Measurements from ENCODE around the gene RIMS4. TPM values are rescaled to one million over a fixed set of nuclear protein-coding genes. Genes with fewer than 3 reads are reported as not detected.

RIMS4 gene
- total RNA-seq, 1 donor from 2014 or later: 0.05 TPM

DNA sequence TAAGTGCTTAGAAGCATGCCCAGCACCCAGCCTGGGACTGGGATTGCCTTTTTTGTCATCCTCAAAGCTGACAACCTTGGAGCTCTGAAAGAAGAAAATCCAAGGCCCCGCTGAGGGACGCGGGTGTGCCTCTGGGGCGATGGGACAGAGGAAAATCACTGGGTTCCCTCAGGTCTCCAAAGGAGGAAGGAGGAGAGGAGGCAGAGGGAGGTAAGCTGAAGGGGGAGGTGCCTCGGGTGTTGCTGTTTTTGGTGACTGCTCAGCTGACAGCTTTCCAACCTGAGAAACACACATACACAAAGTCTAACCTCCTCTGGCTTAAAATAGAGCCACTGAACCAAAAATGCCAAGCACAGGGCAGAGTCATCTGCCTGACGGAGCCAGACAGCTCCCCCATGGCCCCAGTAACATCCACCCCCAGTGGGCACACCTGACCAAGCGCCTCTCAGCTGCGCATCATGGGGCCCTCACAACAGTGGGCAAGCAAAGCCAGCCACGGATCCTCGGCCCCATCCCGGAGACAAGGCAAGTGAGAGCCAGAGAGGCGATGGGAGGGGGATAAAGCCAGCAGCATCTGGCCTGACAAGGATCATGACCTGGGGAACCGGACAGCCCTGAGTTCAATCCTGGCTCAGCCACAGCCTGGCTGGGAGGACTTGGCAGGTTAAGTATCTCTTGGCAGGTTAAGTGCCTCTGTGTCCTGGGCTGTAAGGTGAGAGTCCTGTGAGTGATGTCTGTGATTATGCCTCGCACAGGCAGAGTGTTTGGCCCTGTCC, 67.9 kb downstream of the RIMS4 start:
- no peak for DNase-seq (ENCODE audit: low read depth)

DNA sequence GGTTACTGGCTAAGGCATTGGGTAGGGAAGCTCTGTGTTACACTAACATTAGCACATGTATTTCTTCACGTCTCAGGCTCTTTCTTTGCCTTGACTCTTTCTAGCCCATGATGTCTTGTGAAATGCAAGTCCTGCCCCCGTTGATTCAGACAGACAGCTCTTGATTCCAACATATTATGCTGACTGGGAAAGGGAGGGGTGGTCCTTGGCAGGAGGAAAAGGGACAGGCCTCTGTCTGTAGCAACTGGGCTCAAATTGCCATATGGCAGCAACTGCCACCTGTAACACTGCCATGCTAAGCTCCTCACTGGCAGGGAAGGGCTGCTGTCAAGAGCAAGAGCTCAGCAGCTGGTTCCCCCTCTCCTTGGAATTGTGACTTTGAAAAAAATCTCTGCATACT, 70.4 kb downstream of the RIMS4 start:
- no peak for DNase-seq (ENCODE audit: low read depth)

DNA sequence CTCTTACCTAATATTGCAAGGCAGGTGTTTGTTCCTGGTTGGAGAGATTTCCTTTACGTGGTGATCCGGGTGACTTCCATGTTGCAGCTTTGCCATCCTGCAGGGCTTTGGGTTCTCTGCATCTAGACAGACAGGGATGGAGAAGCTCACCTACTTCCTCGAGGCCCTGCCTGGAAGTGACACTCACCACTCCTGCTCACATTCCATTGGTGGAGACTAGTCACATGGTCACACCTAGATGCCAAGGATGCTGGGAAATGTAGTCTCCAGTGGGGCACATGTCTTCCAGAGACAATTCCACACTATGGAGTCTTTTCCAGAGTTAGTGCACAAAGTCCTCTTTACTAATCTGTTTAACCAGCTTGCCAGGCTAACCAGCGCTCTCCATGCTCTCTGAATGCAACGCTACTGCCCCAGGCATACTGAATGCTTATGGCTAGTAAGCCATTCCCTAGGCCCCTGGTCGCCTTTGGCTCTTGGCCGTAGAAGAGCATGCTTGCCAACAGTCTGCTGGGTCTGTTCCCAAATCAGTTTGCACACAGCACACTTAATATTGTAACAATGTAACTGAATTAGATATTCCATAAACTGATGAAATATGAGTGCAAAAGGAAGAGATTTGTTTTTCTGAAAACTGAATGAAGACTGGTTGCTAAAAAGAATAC, 71.4 kb downstream of the RIMS4 start:
- DNase-seq (ENCODE audit: low read depth): peak; percentile 75

DNA sequence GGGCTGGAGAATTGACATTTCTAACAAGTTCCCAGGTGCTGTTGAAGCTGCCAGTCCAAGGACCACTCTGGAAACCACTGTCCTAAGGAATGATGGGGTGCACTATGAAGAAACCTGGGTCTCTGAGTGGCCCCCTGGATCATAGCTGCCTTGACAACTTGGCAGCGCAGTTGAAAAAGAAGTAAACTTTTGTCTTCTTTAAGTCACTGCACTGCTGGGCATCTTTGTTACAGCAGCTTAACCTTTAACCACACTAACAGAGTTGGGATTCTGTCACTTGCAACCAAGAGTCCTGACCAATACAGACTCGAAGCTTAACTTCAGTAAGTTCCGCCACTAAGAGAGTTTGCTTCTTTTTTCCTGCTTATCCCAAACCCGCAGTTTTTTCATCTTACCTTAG, 73.2 kb downstream of the RIMS4 start:
- no peak for DNase-seq (ENCODE audit: low read depth)

DNA sequence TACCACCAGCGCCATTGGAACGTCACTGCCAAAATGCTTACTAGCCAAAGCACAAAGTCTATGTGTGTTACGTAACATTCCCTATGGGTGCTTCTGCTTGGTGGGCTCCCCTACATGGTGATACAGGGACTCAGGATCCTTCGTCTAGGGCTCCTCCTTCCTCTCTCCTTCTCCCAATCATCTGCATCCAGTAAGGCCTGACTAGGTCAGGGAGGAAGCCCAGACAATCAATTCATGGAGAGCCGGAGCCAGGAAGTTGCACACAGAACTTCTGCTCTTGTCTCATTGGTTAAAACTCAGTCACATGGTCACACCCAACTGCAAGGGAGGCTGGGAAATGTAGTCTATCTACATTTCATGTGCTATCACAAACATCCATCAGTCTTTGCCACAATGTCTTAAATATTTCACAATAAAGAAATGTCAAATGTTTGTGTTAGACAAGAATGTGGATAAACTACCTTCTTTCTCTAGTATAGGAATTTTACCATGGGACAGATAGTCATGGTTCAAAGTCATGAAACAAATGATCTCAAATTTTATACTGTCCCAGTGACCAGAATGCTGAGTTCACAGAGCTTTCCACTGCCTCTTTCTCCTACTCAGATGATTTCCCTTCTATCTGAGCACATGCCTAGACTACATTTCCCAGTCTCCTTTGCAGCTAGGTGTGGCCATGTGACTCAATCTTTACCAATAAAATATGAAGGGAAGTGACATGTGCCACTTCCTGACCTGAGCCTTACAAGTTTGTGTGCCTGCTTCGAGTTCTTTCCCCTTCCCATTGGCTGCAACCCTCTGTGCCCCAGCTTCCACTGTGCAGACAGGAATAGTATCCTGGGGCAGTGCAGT, 74.0 kb downstream of the RIMS4 start:
- DNase-seq (ENCODE audit: low read depth): peak; percentile 84

DNA sequence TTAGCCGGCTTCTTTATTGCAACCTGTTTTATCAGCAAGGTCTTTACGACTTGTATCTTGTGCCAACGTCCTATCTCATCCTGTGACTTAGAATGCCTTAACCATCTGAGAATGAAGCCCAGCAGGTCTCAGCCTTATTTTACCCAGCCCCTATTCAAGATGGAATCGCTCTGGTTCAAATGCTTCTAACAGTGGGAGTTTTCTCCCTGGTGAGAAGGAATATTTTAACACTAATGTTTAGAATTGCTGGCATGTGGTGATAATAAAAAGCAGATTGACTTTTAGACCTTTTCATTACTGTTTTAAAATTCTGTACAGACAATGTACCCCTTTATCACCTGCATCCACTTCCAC, 74.6 kb downstream of the RIMS4 start:
- no peak for DNase-seq (ENCODE audit: low read depth)

DNA sequence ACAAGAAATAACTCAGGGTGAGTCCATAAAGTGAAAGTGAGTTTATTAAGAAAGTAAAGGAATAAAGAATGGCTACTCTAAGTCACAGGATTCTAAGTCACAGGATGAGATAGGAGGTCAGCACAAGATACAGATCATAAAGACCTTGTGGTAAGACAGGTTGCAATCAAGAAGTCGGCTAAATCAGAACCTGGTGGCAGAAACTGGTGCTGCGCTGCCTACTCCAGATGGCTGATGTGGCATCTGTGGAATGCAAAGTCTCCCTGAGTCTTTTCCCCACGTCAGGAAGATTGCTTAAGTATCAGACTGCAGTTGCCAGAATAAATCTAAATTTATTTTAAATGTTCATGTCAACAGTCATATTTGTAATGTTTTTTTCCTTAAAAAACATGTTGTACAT, 75.4 kb downstream of the RIMS4 start:
- DNase-seq (ENCODE audit: low read depth): peak; percentile 69

DNA sequence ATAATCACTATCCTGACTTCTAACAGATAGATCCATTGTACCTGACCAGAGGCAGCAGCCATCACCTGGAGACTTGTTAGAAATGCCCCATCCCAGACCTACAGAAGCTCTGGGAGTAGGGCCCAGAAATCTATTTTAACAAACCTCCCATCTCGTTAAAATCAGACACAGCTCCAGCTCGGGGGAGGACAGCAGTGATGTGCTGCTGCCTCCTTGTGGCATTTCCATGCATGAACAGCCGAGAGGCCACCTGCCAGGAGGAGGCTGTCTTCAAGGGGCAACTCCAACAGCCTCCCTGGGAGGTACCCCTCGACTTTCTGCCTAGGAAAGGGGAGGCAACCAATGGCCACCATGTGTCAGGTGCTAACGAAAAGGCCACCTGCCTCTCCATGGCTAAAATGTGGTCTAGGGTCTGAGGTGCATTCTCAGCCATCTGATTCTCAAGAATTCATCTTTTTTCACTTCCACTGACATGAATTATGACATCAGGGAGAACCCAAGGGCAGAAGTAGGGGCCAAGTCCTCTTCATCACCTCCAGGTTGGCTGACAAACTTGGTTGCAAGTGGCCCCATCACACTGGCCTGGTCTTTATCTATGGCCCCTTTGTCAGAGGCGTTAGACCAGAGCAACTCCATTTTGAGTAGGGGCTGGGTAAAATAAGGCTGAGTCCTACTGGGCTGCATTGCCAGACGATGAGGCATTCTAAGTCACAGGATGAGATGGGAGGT, 76.8 kb downstream of the RIMS4 start:
- DNase-seq (ENCODE audit: low read depth): peak; percentile 42

DNA sequence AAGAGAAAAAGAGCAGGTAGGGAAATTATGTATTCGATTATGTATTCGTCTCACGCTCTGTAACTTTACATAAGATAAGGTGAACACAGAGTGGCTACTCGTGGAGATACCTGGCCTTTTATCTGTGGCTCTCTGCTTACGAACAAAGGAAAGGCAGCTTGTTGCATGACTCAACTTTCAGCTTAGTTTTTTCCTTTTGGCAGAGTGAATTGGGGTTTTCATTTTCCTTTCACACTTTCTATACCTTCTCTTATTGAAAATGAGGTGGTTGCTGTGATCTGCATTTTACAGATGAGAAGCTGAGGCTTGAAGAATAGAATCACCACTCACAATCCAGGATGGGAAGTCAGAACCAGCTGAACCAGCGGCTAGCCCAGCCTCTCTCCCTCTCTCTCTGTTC, 78.0 kb downstream of the RIMS4 start:
- DNase-seq (ENCODE audit: low read depth): no peak

DNA sequence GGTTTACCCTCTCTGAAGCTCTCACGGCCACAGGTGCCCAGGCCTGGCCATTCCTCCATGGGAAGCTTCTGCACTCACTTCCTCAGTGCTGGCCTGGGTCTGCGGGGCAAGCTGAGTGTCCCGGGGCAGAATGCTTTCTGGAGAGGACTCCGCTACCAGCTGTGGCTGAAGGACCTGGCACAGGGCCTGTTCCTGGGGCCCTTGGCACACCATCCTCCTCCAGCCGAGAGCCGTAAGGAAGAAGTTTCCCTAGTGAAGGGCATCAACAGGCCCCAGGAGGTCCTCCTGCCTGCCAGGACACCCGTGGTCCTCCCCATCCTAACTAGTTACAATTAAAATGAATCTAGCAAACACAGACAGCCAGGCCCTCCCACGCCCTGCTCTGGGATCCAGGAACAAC, 78.7 kb downstream of the RIMS4 start:
- DNase-seq (ENCODE audit: low read depth): no peak

DNA sequence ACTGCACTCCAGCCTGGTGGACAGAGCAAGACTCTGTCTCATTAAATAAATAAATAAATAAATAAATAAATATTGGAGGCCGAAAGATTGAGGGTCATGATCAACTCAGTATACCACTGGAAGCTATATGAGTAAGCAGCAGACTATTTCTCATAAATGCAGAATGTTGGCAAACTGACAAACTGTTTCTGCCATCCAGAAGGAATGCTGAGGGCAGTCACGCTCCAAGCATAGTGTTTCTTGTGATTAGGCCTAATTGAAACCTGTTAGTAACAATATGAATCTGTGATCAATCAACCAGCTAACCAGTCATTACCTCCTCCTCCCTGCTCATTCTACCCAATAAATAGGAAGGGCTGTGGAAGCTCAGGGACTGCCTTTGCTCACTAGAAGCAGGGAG, 79.9 kb downstream of the RIMS4 start:
- peak; percentile 99 for DNase-seq (ENCODE audit: low read depth)

DNA sequence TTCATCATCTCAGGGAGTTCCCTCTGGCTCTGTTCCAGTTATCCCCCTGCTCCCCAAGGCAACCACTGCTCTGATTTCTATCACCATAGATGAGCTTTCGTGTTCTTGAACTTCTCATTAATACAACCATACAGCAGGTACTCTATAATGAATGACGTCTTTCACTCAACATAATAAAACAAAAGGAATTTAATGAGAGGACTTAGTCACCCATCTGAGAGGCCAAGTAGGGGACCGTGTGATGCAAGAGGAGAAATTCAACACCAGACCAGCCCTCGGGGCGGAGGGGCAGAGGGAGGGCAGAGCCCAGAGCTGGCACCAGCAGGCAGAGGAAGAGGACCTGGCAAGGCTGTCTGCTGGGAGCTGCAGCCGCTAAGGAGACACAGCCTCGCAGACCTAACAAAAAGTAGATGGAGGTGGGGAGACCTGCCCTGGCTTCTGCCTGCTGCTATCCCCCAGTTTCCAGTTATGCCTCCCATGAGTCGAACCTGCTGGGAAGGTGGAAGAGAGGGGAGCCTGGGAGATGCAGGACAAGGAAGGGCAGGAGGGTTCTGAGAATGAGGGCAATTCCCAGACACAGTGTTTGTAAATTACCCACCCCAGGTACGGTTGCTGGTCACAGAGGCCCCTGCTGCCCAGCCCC, 81.4 kb downstream of the RIMS4 start:
- peak; percentile 98 for DNase-seq (ENCODE audit: low read depth)

DNA sequence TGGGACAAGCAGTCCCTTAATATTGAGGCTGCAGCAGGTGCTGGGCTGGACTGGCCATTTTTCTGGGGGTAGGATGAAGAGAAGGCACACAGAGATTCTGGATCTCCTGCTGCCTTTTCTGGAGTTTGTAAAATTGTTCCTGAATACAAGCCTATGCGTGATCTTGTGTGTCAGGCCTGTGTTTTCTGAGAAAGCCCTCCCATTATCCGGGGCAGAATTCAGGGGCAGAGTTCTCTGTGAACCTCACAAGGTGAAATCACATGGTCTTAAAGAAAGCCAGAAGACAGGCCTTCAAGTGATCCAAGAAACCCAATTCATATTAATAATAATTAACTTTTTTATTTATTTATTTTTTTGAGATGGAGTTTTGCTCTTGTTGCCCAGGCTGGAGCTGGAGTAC, 82.7 kb downstream of the RIMS4 start:
- no peak for DNase-seq (ENCODE audit: low read depth)

DNA sequence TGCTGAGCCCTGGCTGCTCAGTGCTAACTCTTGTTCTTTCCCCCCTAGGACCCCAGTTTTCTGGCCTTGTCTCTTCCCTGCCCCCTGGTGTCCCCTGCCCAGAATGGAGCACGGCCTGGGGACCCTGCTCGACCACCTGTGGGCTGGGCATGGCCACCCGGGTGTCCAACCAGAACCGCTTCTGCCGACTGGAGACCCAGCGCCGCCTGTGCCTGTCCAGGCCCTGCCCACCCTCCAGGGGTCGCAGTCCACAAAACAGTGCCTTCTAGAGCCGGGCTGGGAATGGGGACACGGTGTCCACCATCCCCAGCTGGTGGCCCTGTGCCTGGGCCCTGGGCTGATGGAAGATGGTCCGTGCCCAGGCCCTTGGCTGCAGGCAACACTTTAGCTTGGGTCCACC, 83.3 kb downstream of the RIMS4 start:
- DNase-seq (ENCODE audit: low read depth): no peak

DNA sequence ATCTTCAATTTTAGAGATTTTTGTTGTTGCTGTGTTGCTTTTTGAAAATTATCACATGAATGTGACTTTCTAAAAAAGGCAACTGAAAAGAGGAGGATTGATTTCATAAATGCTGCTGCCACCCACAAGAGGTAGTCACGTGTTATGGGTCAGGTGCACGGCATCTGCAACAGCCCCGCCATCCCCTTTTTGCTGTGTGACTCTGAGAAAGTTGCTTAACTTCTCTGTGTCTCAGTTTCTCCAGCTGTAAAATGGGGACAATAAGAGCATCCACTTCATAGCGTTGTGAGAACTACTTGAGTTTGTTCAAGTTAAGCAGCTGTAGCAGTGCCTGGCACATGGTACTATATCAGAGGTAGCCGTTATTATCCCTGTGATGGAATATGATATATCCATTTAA, 84.5 kb downstream of the RIMS4 start:
- no peak for DNase-seq (ENCODE audit: low read depth)

DNA sequence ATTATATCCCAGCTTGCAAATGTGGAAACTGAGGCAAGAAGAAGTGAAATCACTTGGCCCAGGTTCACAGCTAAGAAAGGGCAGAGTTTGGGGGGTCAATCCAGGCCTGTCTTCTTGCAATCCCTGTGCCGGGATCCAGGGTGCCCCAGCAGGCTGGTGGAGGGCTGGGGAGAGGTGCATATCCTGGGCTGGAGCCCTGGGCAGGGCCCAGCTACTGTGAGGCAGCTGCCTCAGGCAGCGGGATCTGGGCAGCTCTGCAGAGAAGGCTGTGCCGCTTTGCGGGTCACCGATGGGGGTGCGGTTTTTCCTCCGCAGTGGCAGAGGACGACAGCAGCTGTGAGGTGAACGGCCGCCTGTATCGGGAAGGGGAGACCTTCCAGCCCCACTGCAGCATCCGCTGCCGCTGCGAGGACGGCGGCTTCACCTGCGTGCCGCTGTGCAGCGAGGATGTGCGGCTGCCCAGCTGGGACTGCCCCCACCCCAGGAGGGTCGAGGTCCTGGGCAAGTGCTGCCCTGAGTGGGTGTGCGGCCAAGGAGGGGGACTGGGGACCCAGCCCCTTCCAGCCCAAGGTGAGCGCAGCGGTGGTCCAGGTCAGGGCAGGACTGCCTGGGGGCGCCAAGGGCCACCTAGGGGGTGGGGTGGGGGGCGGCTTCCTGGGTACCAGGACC, 85.8 kb downstream of the RIMS4 start:
- DNase-seq (ENCODE audit: low read depth): no peak

DNA sequence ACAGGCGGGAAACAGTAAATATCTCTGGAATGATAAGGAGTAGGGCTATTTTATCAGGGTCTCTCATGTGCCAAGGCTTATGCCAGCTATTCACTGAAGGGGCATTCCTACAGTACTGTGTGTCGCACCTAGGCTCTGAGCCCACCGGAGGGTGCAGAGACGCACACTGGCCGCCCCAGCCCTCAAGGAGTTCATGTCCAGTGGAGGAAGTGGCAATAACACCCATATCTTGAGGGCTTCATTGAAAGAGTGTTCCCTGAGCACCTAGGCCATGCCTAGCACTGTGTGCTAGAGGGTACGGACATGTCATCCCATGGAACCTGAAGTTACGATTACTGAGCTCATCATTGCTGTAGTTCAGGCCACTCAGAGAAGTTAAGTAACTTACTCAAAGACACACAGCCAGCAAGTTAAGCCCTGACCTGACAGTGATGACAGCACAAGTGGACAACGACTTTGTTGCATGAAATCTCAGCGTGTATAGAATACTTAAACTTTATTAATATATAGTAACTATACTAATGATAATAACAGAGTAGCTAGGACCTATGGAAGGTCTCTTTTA, 86.5 kb downstream of the RIMS4 start:
- no peak for DNase-seq (ENCODE audit: low read depth)

DNA sequence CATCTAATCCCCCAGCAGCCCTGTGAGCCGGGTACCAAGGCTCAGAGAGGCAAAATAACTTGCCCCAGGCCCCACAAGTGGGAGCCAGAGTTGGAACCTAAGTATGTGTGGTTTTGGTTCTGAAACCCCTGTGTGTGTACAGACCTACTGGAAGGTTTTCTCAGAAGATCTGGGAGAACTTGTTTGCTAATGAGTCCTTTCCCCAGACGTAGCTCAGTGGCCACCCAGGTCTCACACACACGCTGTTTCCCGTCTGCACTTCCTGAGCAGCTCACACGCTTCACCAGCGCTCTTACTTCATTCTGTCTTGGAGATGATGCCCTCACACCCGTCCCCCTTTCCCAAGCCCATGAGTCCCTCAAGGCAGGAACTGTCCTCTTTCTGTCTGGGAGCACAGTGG, 87.0 kb downstream of the RIMS4 start:
- DNase-seq (ENCODE audit: low read depth): no peak

DNA sequence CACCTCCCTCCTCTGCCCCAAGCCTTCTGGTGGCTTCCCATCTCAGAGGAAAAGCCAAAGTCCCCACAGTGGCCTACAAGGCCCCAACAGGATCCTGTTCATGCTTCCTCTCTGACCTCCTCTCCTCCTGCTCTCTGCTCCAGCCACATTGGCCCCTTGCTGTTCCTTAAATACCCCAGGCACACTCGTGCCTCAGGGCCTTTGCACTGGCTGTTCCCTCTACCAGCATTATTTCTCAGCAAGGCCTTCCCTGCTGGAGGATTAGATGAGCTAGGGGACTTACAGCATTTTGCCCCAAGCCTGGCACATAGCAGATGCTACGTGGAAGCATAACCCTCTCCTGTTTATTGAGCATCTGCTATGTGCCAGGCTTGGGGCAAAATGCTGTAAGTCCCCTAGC, 87.4 kb downstream of the RIMS4 start:
- DNase-seq (ENCODE audit: low read depth): no peak

DNA sequence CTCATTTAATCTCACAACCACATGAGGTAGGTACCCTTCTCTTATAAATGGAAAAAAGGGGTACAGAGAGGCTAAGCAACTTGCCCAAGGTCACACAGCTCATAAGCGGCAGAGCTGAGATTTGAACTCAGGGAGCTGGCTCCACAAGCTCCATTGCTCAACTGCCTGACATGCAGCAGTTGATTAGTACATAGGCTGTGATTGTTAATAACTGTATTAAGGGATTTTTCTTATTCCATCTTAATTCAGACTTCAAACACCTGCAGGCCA, 88.6 kb downstream of the RIMS4 start:
- no peak for DNase-seq (ENCODE audit: low read depth)

Measured in renal cortical epithelial cell (primary cell).